Measurements from ENCODE around the gene ATP8A1.

Gene ATP8A1

DNA sequence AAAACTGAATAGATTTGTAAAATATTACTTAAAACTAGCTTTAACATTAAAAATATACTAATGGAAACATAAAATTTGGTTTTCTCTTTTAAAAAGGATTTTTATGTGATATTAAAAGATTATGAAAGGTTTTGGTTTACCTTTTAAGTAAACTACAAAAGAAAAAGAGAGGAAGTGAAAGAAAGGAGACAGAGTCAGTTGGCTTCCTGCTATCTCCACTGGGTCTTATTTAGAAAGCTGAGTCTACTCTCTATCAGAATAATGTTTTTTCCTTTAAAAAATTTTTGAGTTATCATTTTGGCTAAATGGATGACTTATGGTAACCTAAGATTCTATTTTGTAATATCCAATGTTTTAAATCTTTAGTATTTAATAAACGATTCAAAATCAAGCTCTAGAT, 21.6 kb upstream of the ATP8A1 start:
- H3K9me3 ChIP-seq (ENCODE audit: insufficient read depth, low read length, severe bottlenecking) = no peaks in the 10 kb centered on the region
- no peaks in the 10 kb centered on the region for H3K27me3 ChIP-seq (ENCODE audit: insufficient read depth, low read length, poor library complexity)
- H3K4me3 ChIP-seq (ENCODE audit: low read depth in 1 of 2, low read length in 2 of 2) = no peak overlapping the region
- no peak overlapping the region for H3K4me2 ChIP-seq (ENCODE audit: insufficient read depth, low read length)
- H3K79me2 ChIP-seq (ENCODE audit: insufficient read depth, low read length) = no peaks in the 10 kb centered on the region
- TF ChIP-seq EZH2 (IDR thresholded peaks at IDR 0.05; ENCODE audit: borderline replicate concordance, low read depth, low read length, severe bottlenecking) = no peak
- TF ChIP-seq, protein P1, sequence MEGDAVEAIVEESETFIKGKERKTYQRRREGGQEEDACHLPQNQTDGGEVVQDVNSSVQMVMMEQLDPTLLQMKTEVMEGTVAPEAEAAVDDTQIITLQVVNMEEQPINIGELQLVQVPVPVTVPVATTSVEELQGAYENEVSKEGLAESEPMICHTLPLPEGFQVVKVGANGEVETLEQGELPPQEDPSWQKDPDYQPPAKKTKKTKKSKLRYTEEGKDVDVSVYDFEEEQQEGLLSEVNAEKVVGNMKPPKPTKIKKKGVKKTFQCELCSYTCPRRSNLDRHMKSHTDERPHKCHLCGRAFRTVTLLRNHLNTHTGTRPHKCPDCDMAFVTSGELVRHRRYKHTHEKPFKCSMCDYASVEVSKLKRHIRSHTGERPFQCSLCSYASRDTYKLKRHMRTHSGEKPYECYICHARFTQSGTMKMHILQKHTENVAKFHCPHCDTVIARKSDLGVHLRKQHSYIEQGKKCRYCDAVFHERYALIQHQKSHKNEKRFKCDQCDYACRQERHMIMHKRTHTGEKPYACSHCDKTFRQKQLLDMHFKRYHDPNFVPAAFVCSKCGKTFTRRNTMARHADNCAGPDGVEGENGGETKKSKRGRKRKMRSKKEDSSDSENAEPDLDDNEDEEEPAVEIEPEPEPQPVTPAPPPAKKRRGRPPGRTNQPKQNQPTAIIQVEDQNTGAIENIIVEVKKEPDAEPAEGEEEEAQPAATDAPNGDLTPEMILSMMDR (IDR thresholded peaks at IDR 0.05; ENCODE audit: borderline replicate concordance, extremely low read depth, low read length, poor library complexity, severe bottlenecking) = no peak
- ATAC-seq (ENCODE audit: insufficient read depth, low read depth) (no peak), DNase-seq (no peak)
- H4K20me1 ChIP-seq (ENCODE audit: insufficient read depth, low read length) = no peaks in the 10 kb centered on the region
- H3K36me3 ChIP-seq (ENCODE audit: insufficient read depth, low read length) = no peaks in the 10 kb centered on the region
- H3K27ac ChIP-seq (ENCODE audit: low read length) = no peak overlapping the region
- H3K9ac ChIP-seq (ENCODE audit: low read depth, low read length) = no peak overlapping the region
- no peak overlapping the region for H2AFZ ChIP-seq (ENCODE audit: low read depth, low read length)
- no peaks in the 10 kb centered on the region for H3K4me1 ChIP-seq (ENCODE audit: insufficient read depth, low read length)

DNA sequence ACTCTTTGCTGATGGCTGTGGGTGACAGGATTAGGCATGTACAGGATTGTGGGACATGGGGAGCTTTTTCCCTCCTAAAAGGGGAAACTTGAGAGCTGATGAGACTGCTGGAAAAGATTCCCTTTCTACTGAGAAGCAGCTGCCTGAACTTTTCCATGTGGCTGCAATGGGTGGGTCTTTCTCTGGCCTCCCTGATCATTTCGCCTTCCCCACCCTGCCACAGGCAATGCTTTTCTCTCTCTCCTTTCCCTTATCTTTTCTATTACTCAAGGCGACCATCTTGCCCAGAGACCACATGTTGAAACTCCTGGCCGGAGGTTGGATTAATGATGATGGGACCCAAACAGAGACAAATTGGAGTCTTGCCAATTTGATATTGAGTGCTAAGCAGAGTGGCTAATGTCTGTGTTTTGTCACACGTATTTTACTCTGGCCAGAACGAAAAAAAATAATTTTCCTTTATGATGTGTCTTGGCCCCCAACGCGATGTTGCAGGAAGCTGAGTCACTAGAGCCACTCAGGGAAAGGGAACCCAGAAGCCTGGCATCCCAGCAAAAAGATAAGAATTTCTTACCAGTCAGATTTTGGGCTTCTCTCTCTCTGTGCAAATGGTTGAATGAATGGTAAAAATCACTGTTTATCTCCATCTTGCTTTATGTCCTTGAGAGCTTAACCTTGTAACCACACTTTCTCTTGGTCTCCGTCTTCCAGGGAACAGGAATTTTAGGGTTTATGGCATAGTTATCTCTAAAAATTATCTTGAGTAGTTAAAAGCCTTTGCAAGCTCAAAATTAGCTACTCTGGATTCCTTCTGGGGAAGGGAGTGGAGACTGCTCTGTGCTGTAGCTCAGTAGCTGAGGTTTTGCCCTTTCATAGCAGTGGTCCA, 19.4 kb upstream of the ATP8A1 start:
- Histone ChIP-seq H3K27ac (ENCODE audit: low read length) (no peak overlapping the region), H4K20me1 (ENCODE audit: insufficient read depth, low read length) (no peaks in the 10 kb centered on the region), H3K79me2 (ENCODE audit: insufficient read depth, low read length) (no peaks in the 10 kb centered on the region), H3K27me3 (ENCODE audit: insufficient read depth, low read length, poor library complexity) (no peaks in the 10 kb centered on the region), H2AFZ (ENCODE audit: low read depth, low read length) (no peak overlapping the region), H3K9me3 (ENCODE audit: insufficient read depth, low read length, severe bottlenecking) (no peaks in the 10 kb centered on the region), H3K4me1 (ENCODE audit: insufficient read depth, low read length) (peaks cover 10% of the 10 kb centered on the region), H3K36me3 (ENCODE audit: insufficient read depth, low read length) (no peaks in the 10 kb centered on the region), H3K4me3 (ENCODE audit: low read depth in 1 of 2, low read length in 2 of 2) (no peak overlapping the region), H3K4me2 (ENCODE audit: insufficient read depth, low read length) (no peak overlapping the region), H3K9ac (ENCODE audit: low read depth, low read length) (no peak overlapping the region)
- ATAC-seq (ENCODE audit: insufficient read depth, low read depth) = no peak
- DNase-seq = no peak
- no peak for TF ChIP-seq EZH2 (IDR thresholded peaks at IDR 0.05; ENCODE audit: borderline replicate concordance, low read depth, low read length, severe bottlenecking)

DNA sequence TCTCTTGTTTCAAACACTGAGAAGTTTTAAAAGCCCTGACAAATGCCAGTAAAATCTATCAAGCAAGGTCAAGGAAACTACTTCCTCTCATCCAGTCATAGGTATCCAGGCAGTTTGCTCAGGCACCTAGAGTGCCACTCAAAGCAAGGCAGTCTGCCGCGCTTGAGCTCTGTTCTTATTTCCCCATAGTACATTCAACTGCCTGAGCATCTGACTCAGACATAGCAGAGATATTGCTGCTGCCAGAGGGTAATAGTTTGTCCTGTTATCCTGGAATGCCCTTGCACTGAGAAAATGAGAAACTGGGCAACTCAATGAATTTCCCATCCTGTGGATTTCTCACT, 16.1 kb upstream of the ATP8A1 start:
- DNase-seq (no peak), ATAC-seq (ENCODE audit: insufficient read depth, low read depth) (no peak)

DNA sequence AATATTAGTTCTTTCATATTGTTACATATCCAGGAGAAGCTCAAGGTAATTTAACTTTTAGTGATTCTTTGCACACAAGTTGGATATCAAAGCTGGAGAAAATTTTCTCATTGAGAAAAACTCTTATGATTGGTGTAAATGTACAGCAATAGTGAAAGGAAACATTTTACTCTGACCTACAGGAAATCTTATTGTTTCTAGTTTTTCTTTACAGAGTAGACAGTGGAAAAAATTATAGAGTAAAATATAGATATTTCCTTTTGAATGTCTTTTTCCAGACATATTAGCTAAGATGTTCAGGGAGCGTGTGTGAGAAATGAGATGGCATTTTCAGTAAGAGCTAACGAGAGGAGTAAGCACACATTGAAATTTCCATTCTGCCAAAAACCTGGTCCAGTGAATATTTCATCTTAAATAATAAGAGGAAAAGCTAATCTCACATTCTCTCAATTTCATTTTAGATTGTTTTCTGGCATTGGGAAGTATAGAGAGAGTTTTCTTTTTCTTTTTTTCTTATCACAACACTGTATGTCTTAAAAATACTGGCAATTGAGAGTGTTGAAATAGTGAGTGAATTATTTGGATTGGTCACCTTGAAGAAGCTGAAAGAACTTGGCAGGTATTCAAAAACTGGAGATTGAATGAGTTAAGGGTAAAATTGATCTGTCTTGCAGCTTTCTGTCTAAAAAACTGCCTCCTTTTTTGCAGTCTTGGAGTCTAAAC, 15.6 kb upstream of the ATP8A1 start:
- Histone ChIP-seq H3K79me2 (ENCODE audit: insufficient read depth, low read length) (no peaks in the 10 kb centered on the region), H4K20me1 (ENCODE audit: insufficient read depth, low read length) (no peaks in the 10 kb centered on the region), H2AFZ (ENCODE audit: low read depth, low read length) (no peak overlapping the region), H3K4me3 (ENCODE audit: low read depth in 1 of 2, low read length in 2 of 2) (no peak overlapping the region), H3K27ac (ENCODE audit: low read length) (no peak overlapping the region), H3K36me3 (ENCODE audit: insufficient read depth, low read length) (no peaks in the 10 kb centered on the region), H3K4me2 (ENCODE audit: insufficient read depth, low read length) (no peak overlapping the region), H3K27me3 (ENCODE audit: insufficient read depth, low read length, poor library complexity) (peaks cover 4% of the 10 kb centered on the region), H3K4me1 (ENCODE audit: insufficient read depth, low read length) (peaks cover 14% of the 10 kb centered on the region), H3K9me3 (ENCODE audit: insufficient read depth, low read length, severe bottlenecking) (no peaks in the 10 kb centered on the region), H3K9ac (ENCODE audit: low read depth, low read length) (no peak overlapping the region)
- ATAC-seq (ENCODE audit: insufficient read depth, low read depth) (no peak), DNase-seq (no peak)
- TF ChIP-seq, protein P1 (IDR thresholded peaks at IDR 0.05; ENCODE audit: borderline replicate concordance, extremely low read depth, low read length, poor library complexity, severe bottlenecking) = no peak

More for the DNA sequence above, 16.1 kb upstream of the ATP8A1 start:
- Histone ChIP-seq H3K4me2 (ENCODE audit: insufficient read depth, low read length) (no peak overlapping the region), H3K36me3 (ENCODE audit: insufficient read depth, low read length) (no peaks in the 10 kb centered on the region), H3K27ac (ENCODE audit: low read length) (no peak overlapping the region), H3K79me2 (ENCODE audit: insufficient read depth, low read length) (no peaks in the 10 kb centered on the region), H2AFZ (ENCODE audit: low read depth, low read length) (no peak overlapping the region), H3K27me3 (ENCODE audit: insufficient read depth, low read length, poor library complexity) (peaks cover 4% of the 10 kb centered on the region), H3K9me3 (ENCODE audit: insufficient read depth, low read length, severe bottlenecking) (no peaks in the 10 kb centered on the region), H4K20me1 (ENCODE audit: insufficient read depth, low read length) (no peaks in the 10 kb centered on the region), H3K4me1 (ENCODE audit: insufficient read depth, low read length) (peaks cover 14% of the 10 kb centered on the region), H3K4me3 (ENCODE audit: low read depth in 1 of 2, low read length in 2 of 2) (no peak overlapping the region), H3K9ac (ENCODE audit: low read depth, low read length) (no peak overlapping the region)
- TF ChIP-seq EZH2 (IDR thresholded peaks at IDR 0.05; ENCODE audit: borderline replicate concordance, low read depth, low read length, severe bottlenecking) = no peak
